Smooth muscle cell (in vitro differentiated cells): ENCODE data around the gene AK3. TPM values are rescaled to one million over a fixed set of nuclear protein-coding genes. Genes with fewer than 3 reads are reported as not detected.

Experiments
- DNase-seq: peaks from one replicate; lab custom pipeline; 2025; ENCODE audit not compliant: unreplicated experiment; lab: John Stamatoyannopoulos, UW
- H2AFZ ChIP-seq: fragments of 200-600 bp; sonication (generic); 2 replicates; pipeline ENCODE4 v1.6.0; 2016; ENCODE audit warnings: antibody characterized with exemption, low read depth, mild to moderate bottlenecking
- H3F3A ChIP-seq: fragments of 200-600 bp; sonication (generic); 2 replicates; pipeline ENCODE4 v1.6.0; 2017; ENCODE audit warnings: antibody characterized with exemption, low read depth
- H3K27ac ChIP-seq: fragments of 200-600 bp; sonication (generic); 2 replicates; pipeline ENCODE4 v1.5.1; 2016; ENCODE audit warnings: low read depth, mild to moderate bottlenecking
- H3K27me3 ChIP-seq: fragments of 200-600 bp; sonication (generic); 2 replicates; pipeline ENCODE4 v1.6.1; 2016; ENCODE audit warnings: low read depth, mild to moderate bottlenecking
- H3K36me3 ChIP-seq: fragments of 200-600 bp; sonication (generic); 2 replicates; pipeline ENCODE4 v1.5.1; 2016; ENCODE audit warnings: low read depth
- H3K4me1 ChIP-seq: fragments of 200-600 bp; sonication (generic); 2 replicates; pipeline ENCODE4 v1.5.1; 2016; ENCODE audit warnings: low read depth
- H3K4me2 ChIP-seq: fragments of 200-600 bp; sonication (generic); 2 replicates; pipeline ENCODE4 v1.6.0; 2016; ENCODE audit warnings: mild to moderate bottlenecking
- H3K4me3 ChIP-seq: fragments of 200-600 bp; sonication (generic); 2 replicates; pipeline ENCODE4 v1.5.1; 2016; ENCODE audit warnings: mild to moderate bottlenecking
- H3K79me2 ChIP-seq: fragments of 200-600 bp; sonication (generic); 2 replicates; pipeline ENCODE4 v1.6.0; 2016; ENCODE audit warnings: low read depth, mild to moderate bottlenecking
- H3K9ac ChIP-seq: fragments of 200-600 bp; sonication (generic); 2 replicates; pipeline ENCODE4 v1.6.0; 2016; ENCODE audit warnings: low read depth
- H3K9me3 ChIP-seq: fragments of 200-600 bp; sonication (generic); replicated peaks from 2 replicates; pipeline ENCODE4 v1.5.1; 2016; ENCODE audit warnings: low read depth
- H4K20me1 ChIP-seq: fragments of 200-600 bp; sonication (generic); 2 replicates; pipeline ENCODE4 v1.6.0; 2016; ENCODE audit warnings: low read depth
- WGBS: methylation state at CpG from one replicate; pipeline ENCODE4 v1.1.7; 2016; ENCODE audit warnings: low lambda C conversion rate; 5-methylcytosine and 5-hydroxymethylcytosine counted together
- polyA plus RNA-seq: library from polyadenylated mRNA; unstranded; fragments of >200 nt; fragmentation: Nextera tagmentation; extraction: Ambion mirVana; gene quantifications from 2 replicates; pipeline ENCODE4 v1.2.1, GENCODE V29; 2016
- total RNA-seq: library from RNA; depleted of rRNA; stranded (reverse); fragments of >200 nt; gene quantifications from 2 replicates; pipeline ENCODE4 v1.2.3, GENCODE V29; 2014
- TF ChIP-seq, protein P1 (sequence below): fragments of 200-600 bp; sonication (generic); IDR thresholded peaks from 2 replicates; pipeline ENCODE4 v1.5.1; 2017; ENCODE audit warnings: borderline replicate concordance, mild to moderate bottlenecking, antibody characterized with exemption; ENCODE audit not compliant: insufficient read depth, poor library complexity, severe bottlenecking

The AK3 gene
- total and polyA plus RNA-seq, 2 experiments from 2014 or later = 28.7 to 49.3 TPM

DNA sequence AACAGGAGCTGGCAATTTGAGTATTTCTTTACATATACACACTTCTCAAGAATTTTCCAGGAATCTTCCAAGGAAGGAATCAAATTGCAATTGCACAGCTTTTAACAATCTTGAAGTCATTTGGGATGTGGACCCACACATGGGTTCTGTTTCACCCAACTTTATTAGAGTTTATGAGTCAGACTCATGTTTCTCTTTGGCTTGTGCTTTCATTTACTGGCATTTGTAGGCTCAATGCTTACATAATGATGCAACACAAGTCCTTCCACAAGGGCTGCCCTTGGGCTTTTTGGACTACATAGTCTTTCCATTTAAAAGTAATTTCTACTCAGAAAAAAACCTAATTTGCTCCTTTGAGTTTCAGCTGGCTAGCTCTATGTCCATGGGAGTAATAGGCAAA lies 66.2 kb downstream of the AK3 start:
- TF ChIP-seq, protein P1, sequence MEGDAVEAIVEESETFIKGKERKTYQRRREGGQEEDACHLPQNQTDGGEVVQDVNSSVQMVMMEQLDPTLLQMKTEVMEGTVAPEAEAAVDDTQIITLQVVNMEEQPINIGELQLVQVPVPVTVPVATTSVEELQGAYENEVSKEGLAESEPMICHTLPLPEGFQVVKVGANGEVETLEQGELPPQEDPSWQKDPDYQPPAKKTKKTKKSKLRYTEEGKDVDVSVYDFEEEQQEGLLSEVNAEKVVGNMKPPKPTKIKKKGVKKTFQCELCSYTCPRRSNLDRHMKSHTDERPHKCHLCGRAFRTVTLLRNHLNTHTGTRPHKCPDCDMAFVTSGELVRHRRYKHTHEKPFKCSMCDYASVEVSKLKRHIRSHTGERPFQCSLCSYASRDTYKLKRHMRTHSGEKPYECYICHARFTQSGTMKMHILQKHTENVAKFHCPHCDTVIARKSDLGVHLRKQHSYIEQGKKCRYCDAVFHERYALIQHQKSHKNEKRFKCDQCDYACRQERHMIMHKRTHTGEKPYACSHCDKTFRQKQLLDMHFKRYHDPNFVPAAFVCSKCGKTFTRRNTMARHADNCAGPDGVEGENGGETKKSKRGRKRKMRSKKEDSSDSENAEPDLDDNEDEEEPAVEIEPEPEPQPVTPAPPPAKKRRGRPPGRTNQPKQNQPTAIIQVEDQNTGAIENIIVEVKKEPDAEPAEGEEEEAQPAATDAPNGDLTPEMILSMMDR = no peak
- Histone ChIP-seq H3K27ac (no peak overlapping the region), H3K4me3 (no peak overlapping the region), H2AFZ (no peak overlapping the region), H3K79me2 (peaks cover 1% of the 10 kb centered on the region), H3K4me1 (peaks cover 9% of the 10 kb centered on the region), H3K36me3 (no peaks in the 10 kb centered on the region), H3K9ac (no peak overlapping the region), H3F3A (peaks cover 3% of the 10 kb centered on the region), H3K27me3 (no peaks in the 10 kb centered on the region), H3K9me3 (no peaks in the 10 kb centered on the region), H4K20me1 (no peaks in the 10 kb centered on the region), H3K4me2 (no peak overlapping the region)
- no peak for DNase-seq

DNA sequence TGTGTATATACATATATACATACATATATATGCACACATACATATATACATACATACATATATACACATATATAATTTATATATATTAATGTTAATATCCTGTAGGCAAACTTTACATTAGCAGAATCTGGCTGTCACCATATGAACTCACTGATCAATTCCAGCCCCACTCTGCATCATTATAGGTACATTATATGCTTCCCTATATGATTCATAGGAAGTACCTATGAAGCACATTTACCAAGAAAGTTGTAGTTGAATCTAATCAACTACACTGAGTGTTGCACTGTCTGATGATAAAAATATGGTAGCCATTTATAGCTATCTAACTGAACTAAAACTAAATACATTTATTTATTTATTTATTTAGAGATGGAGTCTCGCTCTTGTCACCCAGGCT lies 69.3 kb downstream of the AK3 start:
- no peaks in the 10 kb centered on the region for H3K36me3 ChIP-seq
- no peak overlapping the region for H3K9ac ChIP-seq
- H3K4me1 ChIP-seq = no peaks in the 10 kb centered on the region
- WGBS = 95% methylated on average over 1 of the region's 1 CpG
- no peaks in the 10 kb centered on the region for H3K9me3 ChIP-seq
- no peak for DNase-seq
- H3K27ac ChIP-seq = no peak overlapping the region
- H3K79me2 ChIP-seq = no peaks in the 10 kb centered on the region
- no peak overlapping the region for H2AFZ ChIP-seq
- no peaks in the 10 kb centered on the region for H4K20me1 ChIP-seq
- peaks cover 6% of the 10 kb centered on the region for H3K27me3 ChIP-seq
- no peaks in the 10 kb centered on the region for H3F3A ChIP-seq
- TF ChIP-seq, protein P1 = no peak
- H3K4me2 ChIP-seq = no peak overlapping the region
- H3K4me3 ChIP-seq = no peak overlapping the region

DNA sequence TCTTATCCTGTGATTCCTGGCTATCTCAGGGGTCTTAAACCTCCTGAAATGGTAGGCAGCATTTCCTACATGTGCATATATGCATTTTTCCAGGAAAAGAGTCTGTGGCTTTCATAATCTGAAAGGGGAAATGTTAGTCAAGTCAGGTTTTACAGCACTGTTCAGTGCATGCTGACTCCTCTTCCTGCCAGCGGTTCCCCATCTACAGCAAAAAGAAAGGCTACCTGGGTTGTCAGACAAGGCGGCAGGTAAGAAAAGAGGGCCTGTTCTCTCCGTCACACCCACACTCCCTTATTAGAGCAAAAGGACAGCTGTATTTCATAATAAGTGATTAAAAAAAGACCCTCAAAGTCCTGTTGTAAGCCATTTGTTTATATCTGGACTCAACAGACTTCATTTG lies 70.4 kb downstream of the AK3 start:
- Histone ChIP-seq H3K9ac (no peak overlapping the region), H2AFZ (no peak overlapping the region), H3K36me3 (no peaks in the 10 kb centered on the region), H3K4me2 (no peak overlapping the region), H3F3A (peaks cover 4% of the 10 kb centered on the region), H3K4me1 (no peaks in the 10 kb centered on the region), H3K9me3 (no peaks in the 10 kb centered on the region), H3K4me3 (no peak overlapping the region), H3K27ac (no peak overlapping the region), H4K20me1 (no peaks in the 10 kb centered on the region), H3K79me2 (no peaks in the 10 kb centered on the region), H3K27me3 (peaks cover 6% of the 10 kb centered on the region)
- TF ChIP-seq, protein P1 = no peak
- 80% methylated on average over 3 of the region's 3 CpGs for WGBS
- DNase-seq = no peak

DNA sequence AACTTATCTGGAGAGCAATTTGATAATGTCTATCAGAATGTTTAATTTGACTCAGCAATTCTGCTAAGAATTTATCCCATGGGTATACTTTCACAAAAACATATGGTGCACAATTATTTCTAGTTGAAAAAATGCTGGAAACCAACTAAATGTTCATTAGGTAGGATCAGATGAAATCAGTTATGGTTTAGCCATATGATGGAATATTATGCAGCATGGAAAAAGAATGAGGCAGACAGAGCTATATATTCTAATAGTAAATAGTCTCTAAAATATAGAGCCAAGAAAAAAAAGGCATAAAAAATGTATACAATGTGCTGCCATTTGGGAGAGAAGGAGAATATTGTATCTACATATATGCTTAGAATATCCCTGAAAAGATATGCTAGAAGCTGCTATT lies 71.1 kb downstream of the AK3 start:
- H3K36me3 ChIP-seq = no peaks in the 10 kb centered on the region
- TF ChIP-seq, protein P1 = no peak
- H3F3A ChIP-seq = peaks cover 7% of the 10 kb centered on the region
- no peaks in the 10 kb centered on the region for H3K4me1 ChIP-seq
- no peak for DNase-seq
- H2AFZ ChIP-seq = no peak overlapping the region
- no peaks in the 10 kb centered on the region for H3K9me3 ChIP-seq
- H3K79me2 ChIP-seq = no peaks in the 10 kb centered on the region
- no peak overlapping the region for H3K4me2 ChIP-seq
- no peak overlapping the region for H3K27ac ChIP-seq
- H3K9ac ChIP-seq = no peak overlapping the region
- no peak overlapping the region for H3K4me3 ChIP-seq
- peaks cover 6% of the 10 kb centered on the region for H3K27me3 ChIP-seq
- no peaks in the 10 kb centered on the region for H4K20me1 ChIP-seq
